Esophagus muscularis mucosa (tissue), 4 donors: ENCODE data around the gene SPSB4. TPM values are rescaled to one million over a fixed set of nuclear protein-coding genes. Genes with fewer than 3 reads are reported as not detected.

Experiments used
- DNase-seq: peaks from one replicate; pipeline ENCODE4 v3.0.0-alpha.2; 2017; ENCODE audit errors: extremely low spot score
- H3K27ac ChIP-seq, 4 donors: fragments of 200-600 bp; sonication (generic); replicated peaks in 1 of 4; 1 replicate in 3 of 4; 2 replicates in 1 of 4; pipeline ENCODE4 v1.5.1; 2016 to 2019; ENCODE audit warnings: mild to moderate bottlenecking in 1 of 4
- H3K27me3 ChIP-seq, 4 donors: fragments of 200-600 bp; sonication (generic); one replicate each; pipeline versions ENCODE4 v1.5.1 to v1.6.0; 2016 to 2019
- H3K36me3 ChIP-seq, 4 donors: fragments of 200-600 bp; sonication (generic); one replicate each; pipeline ENCODE4 v1.5.1; 2016 to 2019
- H3K4me1 ChIP-seq, 4 donors: fragments of 200-600 bp; sonication (generic); one replicate each; pipeline ENCODE4 v1.5.1; 2016 to 2019
- H3K4me3 ChIP-seq, 4 donors: fragments of 200-600 bp; sonication (generic); 1 replicate in 2 of 4; 2 replicates in 2 of 4; pipeline ENCODE4 v1.5.1; 2016 to 2019; ENCODE audit warnings: mild to moderate bottlenecking in 4 of 4, moderate library complexity in 1 of 4
- H3K9me3 ChIP-seq, 4 donors: fragments of 200-600 bp; sonication (generic); 1 replicate in 3 of 4; 2 replicates in 1 of 4; pipeline ENCODE4 v1.5.1; 2016 to 2019
- CTCF ChIP-seq, 3 experiments: fragments of 200-600 bp in 2 of 3; fragments of 450-650 bp in 1 of 3; sonication (generic) in 2 of 3; IDR thresholded peaks; one replicate each; pipeline ENCODE4 v1.5.1; 2017 to 2019; ENCODE audit warnings: antibody characterized with exemption in 3 of 3, mild to moderate bottlenecking in 2 of 3, moderate library complexity in 1 of 3
- EP300 ChIP-seq: sonication (generic); formaldehyde crosslinking; IDR thresholded peaks from one replicate; pipeline ENCODE4 v1.6.1; 2017; ENCODE audit warnings: antibody characterized with exemption
- POLR2A ChIP-seq: fragments of 450-650 bp; IDR thresholded peaks from one replicate; pipeline ENCODE4 v1.6.1; 2017; ENCODE audit warnings: antibody characterized with exemption, moderate library complexity, mild to moderate bottlenecking, low read depth
- POLR2AphosphoS5 ChIP-seq, 2 donors: sonication (generic); formaldehyde crosslinking; IDR thresholded peaks; one replicate each; pipeline ENCODE4 v1.6.1; 2017; ENCODE audit warnings: antibody characterized with exemption in 2 of 2
- WGBS: methylation state at CpG from one replicate; pipeline ENCODE4 v1.1.5; 2018; 5-methylcytosine and 5-hydroxymethylcytosine counted together
- intact Hi-C: fragments of 100-400 bp; cut with DNase I; formaldehyde crosslinking; loops from one replicate; pipeline ENCODE4 v1.15.1; 2023
- total RNA-seq, 4 donors: library from RNA; depleted of rRNA; stranded (reverse); fragments of >200 nt; gene quantifications; one replicate each; pipeline versions ENCODE4 v1.1.0 to v1.2.1, GENCODE V29; 2016

SPSB4 gene
- total RNA-seq, 4 donors from 2014 or later = 0.50 to 5.4 (median 1.8) TPM

DNA sequence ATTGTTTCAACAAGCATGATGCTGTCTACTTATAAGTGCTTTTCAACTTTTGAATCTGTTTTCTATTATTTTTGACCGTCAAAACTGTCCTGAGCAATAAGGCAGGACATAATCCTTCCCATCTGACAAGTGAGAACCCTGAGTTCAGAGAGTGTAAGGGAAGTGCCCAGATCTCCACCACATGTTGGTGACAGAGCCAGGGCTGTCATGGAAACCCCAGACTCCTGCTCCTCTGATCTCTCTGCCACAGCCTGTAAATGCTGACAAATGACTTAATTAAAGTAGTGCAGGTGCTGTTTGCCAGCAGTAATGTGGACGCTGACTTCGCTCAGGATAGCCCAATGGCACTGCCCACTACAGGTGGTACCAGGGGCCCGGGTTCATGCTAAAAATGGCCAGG lies 40.3 kb downstream of the SPSB4 start:
- no peak overlapping the region for H3K4me3 ChIP-seq
- 66% methylated on average over 4 of the region's 4 CpGs for WGBS
- no peak for DNase-seq
- no peaks in the 10 kb centered on the region for H3K9me3 ChIP-seq
- intact Hi-C loops = no loop called here
- H3K36me3 ChIP-seq = no peaks in the 10 kb centered on the region
- H3K4me1 ChIP-seq = peaks cover 38 to 65% (median 59%) of the 10 kb centered on the region in 4 donors
- TF ChIP-seq EP300 (no peak), POLR2AphosphoS5 (IDR thresholded peaks at IDR 0.05) (no peak), POLR2A (no peak)
- no peak overlapping the region for H3K27ac ChIP-seq
- H3K27me3 ChIP-seq = no peaks in the 10 kb centered on the region

DNA sequence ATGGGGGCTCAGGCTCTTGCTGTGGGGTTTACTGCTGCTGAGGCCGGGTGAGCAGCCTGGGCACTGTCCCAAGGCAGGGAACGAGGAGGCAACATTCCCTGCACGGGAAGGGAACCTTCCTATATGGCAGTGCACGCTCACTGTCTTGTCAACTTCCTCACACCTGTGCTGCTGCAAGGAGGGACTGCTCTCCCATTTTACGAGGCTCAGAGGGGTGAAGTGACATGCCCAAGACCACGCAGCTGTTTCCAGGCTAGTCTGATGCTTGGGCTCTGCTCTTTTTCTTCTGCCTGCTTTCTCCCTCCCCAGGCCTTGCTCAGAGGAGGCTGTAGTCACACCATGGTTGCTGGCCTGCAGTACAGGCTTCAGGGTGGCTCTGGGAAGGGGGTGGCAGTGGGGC lies 41.5 kb downstream of the SPSB4 start:
- peaks cover 30 to 56% (median 47%) of the 10 kb centered on the region in 4 donors for H3K4me1 ChIP-seq
- intact Hi-C loops = no loop called here
- H3K27ac ChIP-seq = no peak overlapping the region
- no peaks in the 10 kb centered on the region for H3K27me3 ChIP-seq
- TF ChIP-seq EP300 (no peak), POLR2AphosphoS5 (IDR thresholded peaks at IDR 0.05) (no peak), POLR2A (no peak), CTCF (IDR thresholded peaks at IDR 0.05) (no peak)
- H3K36me3 ChIP-seq = no peaks in the 10 kb centered on the region
- no peaks in the 10 kb centered on the region for H3K9me3 ChIP-seq
- WGBS = 70% methylated on average over 4 of the region's 6 CpGs
- no peak for DNase-seq
- H3K4me3 ChIP-seq = no peak overlapping the region

- 71% methylated on average over 1 of the region's 5 CpGs for WGBS
- intact Hi-C loops = no loop called here
- no peaks in the 10 kb centered on the region for H3K9me3 ChIP-seq
- TF ChIP-seq POLR2AphosphoS5 (IDR thresholded peaks at IDR 0.05) = no peak
- TF ChIP-seq EP300 = no peak
- TF ChIP-seq CTCF (IDR thresholded peaks at IDR 0.05) = no peak
- TF ChIP-seq POLR2A = no peak
- peaks cover 30 to 56% (median 47%) of the 10 kb centered on the region in 4 donors for H3K4me1 ChIP-seq
- peak overlapping the region in 3 of 4 donors; percentile 40 to 77 (median 69) for H3K27ac ChIP-seq
- H3K27me3 ChIP-seq = no peaks in the 10 kb centered on the region
- no peaks in the 10 kb centered on the region for H3K36me3 ChIP-seq
- DNase-seq = no peak
- no peak overlapping the region for H3K4me3 ChIP-seq
Observed at GRCh38 chr3:141093397-141093796, 42.2 kb downstream of the SPSB4 start.

GRCh38 chr3:141093971-141094684 lies 43.0 kb downstream of the SPSB4 start:
- Histone ChIP-seq H3K27me3 (no peaks in the 10 kb centered on the region), H3K9me3 (no peaks in the 10 kb centered on the region), H3K36me3 (no peaks in the 10 kb centered on the region), H3K4me1 (peaks cover 30 to 56% (median 47%) of the 10 kb centered on the region in 4 donors), H3K4me3 (no peak overlapping the region), H3K27ac (peak overlapping the region; percentile 68 to 77 (median 69))
- no peak for DNase-seq
- intact Hi-C loops = no loop called here
- WGBS = 34% methylated on average over 9 of the region's 13 CpGs
- TF ChIP-seq CTCF (IDR thresholded peaks at IDR 0.05) (no peak), POLR2AphosphoS5 (IDR thresholded peaks at IDR 0.05) (no peak), POLR2A (no peak), EP300 (no peak)

DNA sequence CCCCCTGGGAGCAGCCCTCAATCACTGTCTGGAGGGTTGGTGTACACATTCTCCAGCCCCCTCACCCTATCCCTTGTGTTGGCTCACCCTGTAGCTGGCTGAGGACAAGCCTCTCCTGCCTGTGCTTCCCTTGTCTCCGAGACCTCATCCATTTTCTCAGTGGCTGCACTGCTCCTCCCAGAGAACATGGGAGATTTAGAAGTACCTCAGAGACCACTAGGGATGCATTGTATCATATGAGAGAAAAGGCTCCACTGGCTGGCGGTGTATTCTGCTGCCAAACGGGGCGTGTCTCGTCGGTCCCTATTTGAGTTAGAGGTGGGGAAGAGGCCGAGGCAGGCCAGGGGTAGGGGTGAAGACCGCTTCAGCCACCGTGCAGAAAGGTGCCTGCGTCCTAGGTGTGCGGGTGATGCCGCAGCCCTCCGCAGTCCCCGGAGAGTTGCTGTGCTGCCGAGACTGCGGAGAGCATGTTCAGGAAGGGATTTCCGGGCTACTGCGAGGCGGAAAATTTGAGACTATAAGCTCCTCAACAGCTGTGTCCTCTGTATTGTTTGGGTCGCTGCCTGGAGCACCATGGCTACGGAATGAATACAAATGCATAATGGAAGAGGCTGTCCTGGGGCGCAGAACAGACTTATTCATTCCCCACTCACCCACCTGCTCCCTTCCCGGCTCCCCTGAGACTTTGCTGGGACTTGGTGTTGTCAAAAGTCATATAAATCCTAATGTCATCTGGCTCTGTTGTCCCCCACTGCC lies 43.8 kb downstream of the SPSB4 start:
- 24% methylated on average over 18 of the region's 23 CpGs for WGBS
- Histone ChIP-seq H3K27me3 (no peaks in the 10 kb centered on the region), H3K4me1 (peaks cover 30 to 56% (median 47%) of the 10 kb centered on the region in 4 donors), H3K4me3 (peak overlapping the region; percentile 42 to 51 (median 48)), H3K36me3 (no peaks in the 10 kb centered on the region), H3K9me3 (no peaks in the 10 kb centered on the region), H3K27ac (peak overlapping the region; percentile 68 to 77 (median 69))
- TF ChIP-seq CTCF (IDR thresholded peaks at IDR 0.05) (no peak), EP300 (no peak), POLR2AphosphoS5 (IDR thresholded peaks at IDR 0.05) (peak; percentile 48 to 72)
- DNase-seq = no peak
- intact Hi-C loops = no loop called here
